Measurements from ENCODE around the gene PLD6.

PLD6 gene

DNA sequence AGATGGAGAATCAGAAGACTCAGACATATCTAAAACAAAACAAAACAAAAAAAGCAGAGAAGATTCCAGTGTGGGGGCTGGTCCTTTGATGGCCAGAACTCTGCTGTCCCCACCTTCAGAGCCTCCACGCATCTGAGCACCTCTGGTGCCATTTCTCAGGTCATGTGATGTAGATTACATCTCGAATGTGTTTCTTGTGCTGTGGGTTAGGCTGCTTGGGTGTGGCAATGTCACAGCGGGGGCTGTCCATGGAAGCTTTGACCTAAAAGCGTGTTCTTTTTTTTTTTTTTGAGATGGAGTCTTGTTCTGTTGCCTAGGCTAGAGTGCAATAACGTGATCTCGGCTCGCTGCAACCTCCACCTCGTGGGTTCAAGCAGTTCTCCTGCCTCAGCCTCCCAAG is 51.2 kb downstream of the PLD6 start:
- DNase-seq (ENCODE audit: low spot score) = no peak

- DNase-seq (ENCODE audit: low spot score) = no peak
Observed at GRCh38 chr17:17154556-17154955, 51.6 kb downstream of the PLD6 start.

DNA sequence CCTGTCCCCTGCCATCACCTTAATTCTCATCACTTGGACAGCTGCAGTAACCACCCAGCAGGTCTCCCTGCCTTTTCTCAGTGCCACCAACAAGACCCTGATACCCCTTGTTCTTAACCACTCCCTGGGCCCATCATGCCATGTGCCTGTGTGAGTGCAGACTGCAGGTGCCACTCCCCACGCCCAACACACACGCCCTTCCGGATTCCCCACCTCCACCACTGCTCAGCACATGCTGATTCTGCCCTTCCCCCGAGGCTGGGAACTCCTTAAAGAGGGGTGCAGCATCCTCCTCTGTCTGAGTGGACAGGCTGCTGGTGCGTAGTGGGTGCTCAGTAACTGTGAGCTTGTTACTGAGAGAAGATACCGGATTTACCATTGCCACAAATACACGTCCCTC is 52.4 kb downstream of the PLD6 start:
- no peak for DNase-seq (ENCODE audit: low spot score)

DNA sequence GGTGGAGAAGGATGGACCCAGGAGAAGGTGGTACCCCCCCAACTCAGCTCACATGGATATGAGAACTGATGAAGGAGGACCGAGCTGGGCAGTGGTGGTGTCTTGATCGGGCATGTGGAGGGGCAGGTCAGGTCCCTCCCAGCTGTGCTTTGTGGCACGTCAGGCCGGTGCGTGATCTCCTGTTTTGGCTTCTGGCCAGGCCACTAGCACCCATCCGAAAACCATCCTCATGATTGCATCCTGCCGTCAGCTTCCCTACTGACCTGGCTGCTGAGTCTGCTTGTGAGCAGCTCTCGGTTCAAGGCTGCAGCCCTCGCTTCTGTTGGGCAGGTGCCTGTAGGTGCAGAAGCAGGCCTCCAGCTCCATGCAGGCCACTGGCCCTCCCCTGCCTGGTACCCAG is 53.1 kb downstream of the PLD6 start:
- no peak for DNase-seq (ENCODE audit: low spot score)

DNA sequence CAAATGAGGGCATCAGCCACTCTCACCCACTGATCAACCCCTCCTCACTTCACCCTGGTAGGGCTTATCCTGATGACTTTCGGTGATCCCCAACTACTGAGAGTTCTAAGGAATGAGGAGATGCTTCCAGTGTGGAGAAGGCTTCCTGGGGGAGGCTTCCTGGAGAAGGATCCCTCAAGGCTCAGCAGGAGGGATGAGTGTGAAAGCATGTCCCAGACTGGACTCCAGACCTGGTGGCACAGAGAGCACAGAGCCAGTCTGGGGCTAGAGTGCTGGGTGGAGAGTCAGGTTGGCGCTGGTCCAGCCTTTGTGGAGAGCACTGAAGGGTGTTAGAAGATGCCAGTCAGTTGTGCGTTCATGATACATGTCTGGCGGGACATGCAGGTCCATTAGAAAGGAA is 53.7 kb downstream of the PLD6 start:
- DNase-seq (ENCODE audit: low spot score) = no peak

DNA sequence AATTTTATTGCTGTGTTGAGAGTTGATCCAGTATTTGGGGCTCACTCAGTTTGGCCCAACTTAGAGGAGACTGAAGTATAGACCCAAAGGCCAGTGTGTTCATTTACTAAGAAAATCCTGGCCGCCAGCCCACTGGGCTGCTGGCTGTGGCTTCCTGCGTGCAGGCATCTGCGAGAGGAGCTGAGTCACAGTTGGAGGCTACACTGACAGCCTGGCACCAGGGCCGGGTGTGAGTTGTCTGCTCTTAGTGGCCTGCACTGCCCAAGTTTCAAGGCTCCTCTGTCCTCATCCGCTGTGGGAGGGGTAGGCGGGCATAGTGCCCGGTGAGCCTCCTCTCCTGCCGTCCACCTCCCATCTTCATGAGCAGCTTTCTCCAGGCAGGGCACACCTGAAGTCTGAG is 54.2 kb downstream of the PLD6 start:
- no peak for DNase-seq (ENCODE audit: low spot score)

- DNase-seq (ENCODE audit: low spot score) = no peak
Observed at GRCh38 chr17:17151541-17151940, 54.6 kb downstream of the PLD6 start.

- DNase-seq (ENCODE audit: low spot score) = no peak
Observed at GRCh38 chr17:17151055-17151454, 55.1 kb downstream of the PLD6 start.
